GM23338 (cell line): Measurements from ENCODE around the gene PDZD8.

Experiments used
- CREB1 ChIP-seq: fragments of 250-450 bp; sonication (Bioruptor Pico); IDR thresholded peaks from 2 replicates; pipeline ENCODE4 v1.5.0; 2020; ENCODE audit warnings: low read depth, mild to moderate bottlenecking, moderate library complexity
- EZH2 ChIP-seq: fragments of 200-600 bp; sonication (generic); IDR thresholded peaks from one replicate; pipeline ENCODE4 v1.8.0; 2017; ENCODE audit warnings: antibody characterized with exemption, mild to moderate bottlenecking, low read depth; ENCODE audit not compliant: unreplicated experiment
- EZH2phosphoT487 ChIP-seq: fragments of 200-600 bp; sonication (generic); IDR thresholded peaks from one replicate; pipeline ENCODE4 v1.8.1; 2018; ENCODE audit warnings: antibody characterized with exemption; ENCODE audit not compliant: unreplicated experiment
- POLR2AphosphoS5 ChIP-seq: IDR thresholded peaks from 2 replicates; pipeline ENCODE4 v1.6.1; 2016; ENCODE audit warnings: antibody characterized with exemption, low read depth
- ZNF331 ChIP-seq: fragments of 250-450 bp; sonication (Bioruptor Pico); IDR thresholded peaks from 2 replicates; pipeline ENCODE4 v1.5.0; 2020; ENCODE audit warnings: low read depth, mild to moderate bottlenecking, moderate library complexity
- TF ChIP-seq, protein P1 (sequence below), 2 experiments: fragments of 200-600 bp in 1 of 2; sonication (generic) in 1 of 2; conservative IDR thresholded peaks; 2 replicates each; pipeline versions ENCODE4 v1.5.1 to v1.6.1; 2016 to 2017; ENCODE audit warnings: antibody characterized with exemption in 2 of 2, low read depth in 2 of 2, mild to moderate bottlenecking in 2 of 2, moderate library complexity in 1 of 2
- TF ChIP-seq, protein P2 (sequence below): IDR thresholded peaks from one replicate; pipeline ENCODE4 v1.6.1; 2018; ENCODE audit warnings: antibody characterized with exemption; ENCODE audit not compliant: unreplicated experiment

DNA sequence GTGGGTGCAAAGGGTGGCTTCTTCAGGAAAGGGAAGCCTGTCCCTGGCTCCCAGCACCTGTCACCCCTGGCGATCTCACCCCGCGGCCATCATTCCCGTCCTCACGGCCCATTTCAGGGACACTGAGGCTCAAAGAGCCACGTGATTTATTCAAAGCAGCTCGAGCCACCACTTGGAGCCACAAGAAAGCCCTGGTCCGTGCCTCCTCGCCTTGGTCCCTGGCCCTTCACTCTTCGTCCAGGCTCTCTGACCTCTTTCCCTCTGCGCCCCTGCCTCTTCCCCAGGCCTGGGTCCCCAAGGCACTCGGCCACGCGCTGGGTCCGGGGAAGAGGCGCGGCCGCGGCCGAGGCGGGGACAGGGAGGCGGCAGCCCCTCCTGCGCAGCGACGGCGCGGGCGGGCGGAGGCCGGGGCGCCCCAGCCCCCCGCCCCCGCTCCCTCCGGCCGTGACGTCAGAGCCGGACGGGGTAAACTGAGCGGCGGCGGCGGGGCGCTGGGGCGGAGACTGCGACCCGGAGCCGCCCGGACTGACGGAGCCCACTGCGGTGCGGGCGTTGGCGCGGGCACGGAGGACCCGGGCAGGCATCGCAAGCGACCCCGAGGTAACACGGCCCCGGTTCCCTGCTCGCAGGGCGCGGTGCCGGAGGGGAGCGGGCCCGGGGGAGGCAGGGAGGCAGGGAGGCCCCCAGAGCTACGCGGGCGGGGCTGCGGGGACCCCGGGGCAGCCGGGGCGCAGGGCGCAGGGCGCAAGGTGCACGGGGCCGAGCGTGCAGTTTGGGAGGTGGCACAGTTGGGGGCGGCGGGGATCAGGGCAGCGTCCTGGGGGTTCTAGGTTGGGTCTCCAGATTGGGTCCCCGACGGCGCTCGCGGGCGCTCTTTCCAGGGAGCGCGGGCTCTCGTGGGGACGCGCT lies 134.4 kb downstream of the PDZD8 start, which contains the start of gene SLC18A2:
- TF ChIP-seq, protein P1, sequence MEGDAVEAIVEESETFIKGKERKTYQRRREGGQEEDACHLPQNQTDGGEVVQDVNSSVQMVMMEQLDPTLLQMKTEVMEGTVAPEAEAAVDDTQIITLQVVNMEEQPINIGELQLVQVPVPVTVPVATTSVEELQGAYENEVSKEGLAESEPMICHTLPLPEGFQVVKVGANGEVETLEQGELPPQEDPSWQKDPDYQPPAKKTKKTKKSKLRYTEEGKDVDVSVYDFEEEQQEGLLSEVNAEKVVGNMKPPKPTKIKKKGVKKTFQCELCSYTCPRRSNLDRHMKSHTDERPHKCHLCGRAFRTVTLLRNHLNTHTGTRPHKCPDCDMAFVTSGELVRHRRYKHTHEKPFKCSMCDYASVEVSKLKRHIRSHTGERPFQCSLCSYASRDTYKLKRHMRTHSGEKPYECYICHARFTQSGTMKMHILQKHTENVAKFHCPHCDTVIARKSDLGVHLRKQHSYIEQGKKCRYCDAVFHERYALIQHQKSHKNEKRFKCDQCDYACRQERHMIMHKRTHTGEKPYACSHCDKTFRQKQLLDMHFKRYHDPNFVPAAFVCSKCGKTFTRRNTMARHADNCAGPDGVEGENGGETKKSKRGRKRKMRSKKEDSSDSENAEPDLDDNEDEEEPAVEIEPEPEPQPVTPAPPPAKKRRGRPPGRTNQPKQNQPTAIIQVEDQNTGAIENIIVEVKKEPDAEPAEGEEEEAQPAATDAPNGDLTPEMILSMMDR (conservative IDR thresholded peaks at IDR 0.05; ENCODE audit: low read depth in 2 of 2): no peak
- TF ChIP-seq POLR2AphosphoS5: peak; percentile 61; the same call in 1 of the 2 replicates
- TF ChIP-seq EZH2: no peak
- TF ChIP-seq EZH2phosphoT487: no peak
- TF ChIP-seq, protein P2, sequence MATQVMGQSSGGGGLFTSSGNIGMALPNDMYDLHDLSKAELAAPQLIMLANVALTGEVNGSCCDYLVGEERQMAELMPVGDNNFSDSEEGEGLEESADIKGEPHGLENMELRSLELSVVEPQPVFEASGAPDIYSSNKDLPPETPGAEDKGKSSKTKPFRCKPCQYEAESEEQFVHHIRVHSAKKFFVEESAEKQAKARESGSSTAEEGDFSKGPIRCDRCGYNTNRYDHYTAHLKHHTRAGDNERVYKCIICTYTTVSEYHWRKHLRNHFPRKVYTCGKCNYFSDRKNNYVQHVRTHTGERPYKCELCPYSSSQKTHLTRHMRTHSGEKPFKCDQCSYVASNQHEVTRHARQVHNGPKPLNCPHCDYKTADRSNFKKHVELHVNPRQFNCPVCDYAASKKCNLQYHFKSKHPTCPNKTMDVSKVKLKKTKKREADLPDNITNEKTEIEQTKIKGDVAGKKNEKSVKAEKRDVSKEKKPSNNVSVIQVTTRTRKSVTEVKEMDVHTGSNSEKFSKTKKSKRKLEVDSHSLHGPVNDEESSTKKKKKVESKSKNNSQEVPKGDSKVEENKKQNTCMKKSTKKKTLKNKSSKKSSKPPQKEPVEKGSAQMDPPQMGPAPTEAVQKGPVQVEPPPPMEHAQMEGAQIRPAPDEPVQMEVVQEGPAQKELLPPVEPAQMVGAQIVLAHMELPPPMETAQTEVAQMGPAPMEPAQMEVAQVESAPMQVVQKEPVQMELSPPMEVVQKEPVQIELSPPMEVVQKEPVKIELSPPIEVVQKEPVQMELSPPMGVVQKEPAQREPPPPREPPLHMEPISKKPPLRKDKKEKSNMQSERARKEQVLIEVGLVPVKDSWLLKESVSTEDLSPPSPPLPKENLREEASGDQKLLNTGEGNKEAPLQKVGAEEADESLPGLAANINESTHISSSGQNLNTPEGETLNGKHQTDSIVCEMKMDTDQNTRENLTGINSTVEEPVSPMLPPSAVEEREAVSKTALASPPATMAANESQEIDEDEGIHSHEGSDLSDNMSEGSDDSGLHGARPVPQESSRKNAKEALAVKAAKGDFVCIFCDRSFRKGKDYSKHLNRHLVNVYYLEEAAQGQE: no peak
- peak; percentile 93 for TF ChIP-seq CREB1
- no peak for TF ChIP-seq ZNF331 (CRISPR knock-in tag)
